Measurements from ENCODE around the gene TOM1.
"Not testable (repeated sequence)": the region's sequence is repeated elsewhere in the genome, so short reads cannot be mapped to it uniquely, and the experiment has no call there.

Gene TOM1

GRCh38 chr22:35384527-35384926 is 84.8 kb downstream of the TOM1 start:
- Histone ChIP-seq H3K27ac (ENCODE audit: low read length) (no peak overlapping the region), H3K4me1 (ENCODE audit: control insufficient read depth, insufficient read depth, low read length) (peaks cover 14% of the 10 kb centered on the region), H3K9ac (ENCODE audit: low read length in 2 of 2) (no peak overlapping the region)

DNA sequence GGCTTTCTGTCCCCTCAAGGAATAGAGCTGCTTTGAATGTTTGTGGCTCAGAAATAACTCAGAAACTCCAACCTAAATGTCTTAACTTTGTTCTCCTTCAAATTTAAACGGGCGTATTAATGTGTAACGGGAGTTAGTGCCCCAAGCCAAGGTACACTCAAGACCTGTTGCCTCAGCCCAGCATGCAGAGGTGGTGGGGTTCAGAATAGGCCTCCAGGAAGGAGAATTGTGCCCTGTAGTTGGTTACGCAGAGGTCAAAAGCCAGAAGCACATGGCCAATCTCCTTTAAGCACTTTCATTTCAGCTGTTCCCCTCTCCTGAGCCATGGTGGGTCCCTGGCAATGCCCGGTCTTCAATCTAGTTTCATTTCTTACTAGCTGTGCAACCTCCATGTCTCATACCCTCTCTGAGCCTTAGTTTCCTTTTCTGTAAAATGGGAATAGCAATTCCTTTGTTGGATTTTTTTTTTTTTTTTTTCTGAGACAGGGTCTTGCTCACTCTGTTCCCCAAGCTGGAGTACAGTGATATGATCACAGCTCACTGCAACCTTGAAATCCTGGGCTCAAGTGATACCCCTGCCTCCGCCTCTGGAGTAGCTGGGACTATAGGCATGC is 85.4 kb downstream of the TOM1 start:
- Histone ChIP-seq H3K9ac (ENCODE audit: low read length in 2 of 2) (no peak overlapping the region), H3K36me3 (ENCODE audit: control insufficient read depth in 2 of 2, insufficient read depth in 2 of 2, low read length in 2 of 2) (peaks cover 0 to 4% of the 10 kb centered on the region in 2 donors), H3K27me3 (ENCODE audit: control insufficient read depth in 1 of 2, insufficient read depth in 2 of 2, low read length in 2 of 2) (no peaks in the 10 kb centered on the region), H3K4me3 (ENCODE audit: low read length in 2 of 2) (no peak overlapping the region), H3K27ac (ENCODE audit: low read length) (no peak overlapping the region), H3K9me3 (ENCODE audit: control insufficient read depth in 2 of 2, low read length in 2 of 2) (no peaks in the 10 kb centered on the region), H3K4me1 (ENCODE audit: control insufficient read depth, insufficient read depth, low read length) (peaks cover 14% of the 10 kb centered on the region)

More at GRCh38 chr22:35384527-35384926, 84.8 kb downstream of the TOM1 start:
- H3K36me3 ChIP-seq (ENCODE audit: control insufficient read depth in 2 of 2, insufficient read depth in 2 of 2, low read length in 2 of 2), result peaks cover 0 to 4% of the 10 kb centered on the region in 2 donors
- H3K27me3 ChIP-seq (ENCODE audit: control insufficient read depth in 1 of 2, insufficient read depth in 2 of 2, low read length in 2 of 2), result no peaks in the 10 kb centered on the region
- no peaks in the 10 kb centered on the region for H3K9me3 ChIP-seq (ENCODE audit: control insufficient read depth in 2 of 2, low read length in 2 of 2)
- no peak overlapping the region for H3K4me3 ChIP-seq (ENCODE audit: low read length in 2 of 2)

DNA sequence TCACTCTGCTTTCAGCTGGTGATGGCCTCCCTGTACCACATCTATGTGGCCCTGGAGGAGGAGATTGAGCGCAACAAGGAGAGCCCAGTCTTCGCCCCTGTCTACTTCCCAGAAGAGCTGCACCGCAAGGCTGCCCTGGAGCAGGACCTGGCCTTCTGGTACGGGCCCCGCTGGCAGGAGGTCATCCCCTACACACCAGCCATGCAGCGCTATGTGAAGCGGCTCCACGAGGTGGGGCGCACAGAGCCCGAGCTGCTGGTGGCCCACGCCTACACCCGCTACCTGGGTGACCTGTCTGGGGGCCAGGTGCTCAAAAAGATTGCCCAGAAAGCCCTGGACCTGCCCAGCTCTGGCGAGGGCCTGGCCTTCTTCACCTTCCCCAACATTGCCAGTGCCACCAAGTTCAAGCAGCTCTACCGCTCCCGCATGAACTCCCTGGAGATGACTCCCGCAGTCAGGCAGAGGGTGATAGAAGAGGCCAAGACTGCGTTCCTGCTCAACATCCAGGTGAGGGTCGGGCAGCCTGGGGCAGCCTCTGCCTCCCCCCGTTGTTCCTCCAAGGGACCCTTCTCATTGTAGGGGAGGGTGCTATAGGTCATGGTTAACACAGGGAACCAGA is 87.1 kb downstream of the TOM1 start:
- H3K36me3 ChIP-seq (ENCODE audit: control insufficient read depth in 2 of 2, insufficient read depth in 2 of 2, low read length in 2 of 2), result peaks cover 0 to 4% of the 10 kb centered on the region in 2 donors
- no peak overlapping the region for H3K4me3 ChIP-seq (ENCODE audit: low read length in 2 of 2)
- no peaks in the 10 kb centered on the region for H3K4me1 ChIP-seq (ENCODE audit: control insufficient read depth, insufficient read depth, low read length)
- H3K9ac ChIP-seq (ENCODE audit: low read length in 2 of 2), result no peak overlapping the region
- no peaks in the 10 kb centered on the region for H3K27me3 ChIP-seq (ENCODE audit: control insufficient read depth in 1 of 2, insufficient read depth in 2 of 2, low read length in 2 of 2)
- no peaks in the 10 kb centered on the region for H3K9me3 ChIP-seq (ENCODE audit: control insufficient read depth in 2 of 2, low read length in 2 of 2)
- no peak overlapping the region for H3K27ac ChIP-seq (ENCODE audit: low read length)

GRCh38 chr22:35390933-35391332 is 91.2 kb downstream of the TOM1 start:
- no peaks in the 10 kb centered on the region for H3K27me3 ChIP-seq (ENCODE audit: control insufficient read depth in 1 of 2, insufficient read depth in 2 of 2, low read length in 2 of 2)
- H3K9ac ChIP-seq (ENCODE audit: low read length in 2 of 2), result no peak overlapping the region
- H3K4me1 ChIP-seq (ENCODE audit: control insufficient read depth, insufficient read depth, low read length), result no peaks in the 10 kb centered on the region
- H3K4me3 ChIP-seq (ENCODE audit: low read length in 2 of 2), result no peak overlapping the region
- peaks cover 3 to 4% of the 10 kb centered on the region in 2 donors for H3K36me3 ChIP-seq (ENCODE audit: control insufficient read depth in 2 of 2, insufficient read depth in 2 of 2, low read length in 2 of 2)
- H3K9me3 ChIP-seq (ENCODE audit: control insufficient read depth in 2 of 2, low read length in 2 of 2), result no peaks in the 10 kb centered on the region
- no peak overlapping the region for H3K27ac ChIP-seq (ENCODE audit: low read length)

GRCh38 chr22:35392357-35392756 is 92.7 kb downstream of the TOM1 start:
- H3K9ac ChIP-seq (ENCODE audit: low read length in 2 of 2), result no peak overlapping the region
- H3K36me3 ChIP-seq (ENCODE audit: control insufficient read depth in 2 of 2, insufficient read depth in 2 of 2, low read length in 2 of 2), result peaks cover 0 to 3% of the 10 kb centered on the region in 2 donors
- H3K9me3 ChIP-seq (ENCODE audit: control insufficient read depth in 2 of 2, low read length in 2 of 2), result no peaks in the 10 kb centered on the region
- H3K4me3 ChIP-seq (ENCODE audit: low read length in 2 of 2), result no peak overlapping the region
- no peaks in the 10 kb centered on the region for H3K27me3 ChIP-seq (ENCODE audit: control insufficient read depth in 1 of 2, insufficient read depth in 2 of 2, low read length in 2 of 2)
- H3K4me1 ChIP-seq (ENCODE audit: control insufficient read depth, insufficient read depth, low read length), result no peaks in the 10 kb centered on the region
- H3K27ac ChIP-seq (ENCODE audit: low read length), result no peak overlapping the region

DNA sequence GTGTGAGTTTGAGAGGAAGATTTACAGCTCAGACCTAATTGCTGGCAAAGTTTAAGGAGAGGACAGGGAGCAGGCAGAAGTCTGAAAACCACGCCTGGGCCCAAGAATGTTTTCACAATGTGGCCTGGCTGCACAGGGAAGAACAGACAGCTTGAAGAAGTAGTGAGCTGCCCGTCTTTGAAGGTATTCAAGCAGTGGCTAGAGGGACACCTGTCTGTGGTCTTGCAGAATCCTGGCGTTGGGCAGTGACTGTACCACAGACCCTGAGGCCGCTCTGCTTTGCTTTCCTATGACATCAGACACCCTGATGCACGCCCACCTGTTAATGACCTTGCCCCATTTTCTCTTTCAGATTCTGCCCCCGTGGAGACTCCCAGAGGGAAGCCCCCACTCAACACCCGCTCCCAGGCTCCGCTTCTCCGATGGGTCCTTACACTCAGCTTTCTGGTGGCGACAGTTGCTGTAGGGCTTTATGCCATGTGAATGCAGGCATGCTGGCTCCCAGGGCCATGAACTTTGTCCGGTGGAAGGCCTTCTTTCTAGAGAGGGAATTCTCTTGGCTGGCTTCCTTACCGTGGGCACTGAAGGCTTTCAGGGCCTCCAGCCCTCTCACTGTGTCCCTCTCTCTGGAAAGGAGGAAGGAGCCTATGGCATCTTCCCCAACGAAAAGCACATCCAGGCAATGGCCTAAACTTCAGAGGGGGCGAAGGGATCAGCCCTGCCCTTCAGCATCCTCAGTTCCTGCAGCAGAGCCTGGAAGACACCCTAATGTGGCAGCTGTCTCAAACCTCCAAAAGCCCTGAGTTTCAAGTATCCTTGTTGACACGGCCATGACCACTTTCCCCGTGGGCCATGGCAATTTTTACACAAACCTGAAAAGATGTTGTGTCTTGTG is 93.7 kb downstream of the TOM1 start:
- Histone ChIP-seq H3K9me3 (ENCODE audit: control insufficient read depth in 2 of 2, low read length in 2 of 2) (no peaks in the 10 kb centered on the region), H3K4me1 (ENCODE audit: control insufficient read depth, insufficient read depth, low read length) (no peaks in the 10 kb centered on the region), H3K27ac (ENCODE audit: low read length) (no peak overlapping the region), H3K36me3 (ENCODE audit: control insufficient read depth in 2 of 2, insufficient read depth in 2 of 2, low read length in 2 of 2) (peaks cover 0 to 3% of the 10 kb centered on the region in 2 donors), H3K27me3 (ENCODE audit: control insufficient read depth in 1 of 2, insufficient read depth in 2 of 2, low read length in 2 of 2) (no peaks in the 10 kb centered on the region), H3K4me3 (ENCODE audit: low read length in 2 of 2) (no peak overlapping the region), H3K9ac (ENCODE audit: low read length in 2 of 2) (no peak overlapping the region)

DNA sequence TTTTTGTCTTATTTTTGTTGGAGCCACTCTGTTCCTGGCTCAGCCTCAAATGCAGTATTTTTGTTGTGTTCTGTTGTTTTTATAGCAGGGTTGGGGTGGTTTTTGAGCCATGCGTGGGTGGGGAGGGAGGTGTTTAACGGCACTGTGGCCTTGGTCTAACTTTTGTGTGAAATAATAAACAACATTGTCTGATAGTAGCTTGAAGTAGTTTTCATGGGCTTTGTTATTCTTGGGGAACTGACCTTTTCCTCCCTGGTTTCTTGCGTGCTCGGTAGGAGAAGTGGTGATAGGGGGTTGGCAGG is 94.3 kb downstream of the TOM1 start:
- H3K4me3 ChIP-seq (ENCODE audit: low read length in 2 of 2), result no peak overlapping the region
- peaks cover 0 to 3% of the 10 kb centered on the region in 2 donors for H3K36me3 ChIP-seq (ENCODE audit: control insufficient read depth in 2 of 2, insufficient read depth in 2 of 2, low read length in 2 of 2)
- H3K9me3 ChIP-seq (ENCODE audit: control insufficient read depth in 2 of 2, low read length in 2 of 2), result no peaks in the 10 kb centered on the region
- H3K4me1 ChIP-seq (ENCODE audit: control insufficient read depth, insufficient read depth, low read length), result no peaks in the 10 kb centered on the region
- H3K27ac ChIP-seq (ENCODE audit: low read length), result no peak overlapping the region
- H3K9ac ChIP-seq (ENCODE audit: low read length in 2 of 2), result no peak overlapping the region
- no peaks in the 10 kb centered on the region for H3K27me3 ChIP-seq (ENCODE audit: control insufficient read depth in 1 of 2, insufficient read depth in 2 of 2, low read length in 2 of 2)

GRCh38 chr22:35394810-35395563 is 95.3 kb downstream of the TOM1 start:
- Histone ChIP-seq H3K9ac (ENCODE audit: low read length in 2 of 2) (no peak overlapping the region), H3K27me3 (ENCODE audit: control insufficient read depth in 1 of 2, insufficient read depth in 2 of 2, low read length in 2 of 2) (no peaks in the 10 kb centered on the region), H3K4me1 (ENCODE audit: control insufficient read depth, insufficient read depth, low read length) (peaks cover 5% of the 10 kb centered on the region), H3K9me3 (ENCODE audit: control insufficient read depth in 2 of 2, low read length in 2 of 2) (no peaks in the 10 kb centered on the region), H3K36me3 (ENCODE audit: control insufficient read depth in 2 of 2, insufficient read depth in 2 of 2, low read length in 2 of 2) (peaks cover 0 to 3% of the 10 kb centered on the region in 2 donors), H3K27ac (ENCODE audit: low read length) (no peak overlapping the region), H3K4me3 (ENCODE audit: low read length in 2 of 2) (no peak overlapping the region)

DNA sequence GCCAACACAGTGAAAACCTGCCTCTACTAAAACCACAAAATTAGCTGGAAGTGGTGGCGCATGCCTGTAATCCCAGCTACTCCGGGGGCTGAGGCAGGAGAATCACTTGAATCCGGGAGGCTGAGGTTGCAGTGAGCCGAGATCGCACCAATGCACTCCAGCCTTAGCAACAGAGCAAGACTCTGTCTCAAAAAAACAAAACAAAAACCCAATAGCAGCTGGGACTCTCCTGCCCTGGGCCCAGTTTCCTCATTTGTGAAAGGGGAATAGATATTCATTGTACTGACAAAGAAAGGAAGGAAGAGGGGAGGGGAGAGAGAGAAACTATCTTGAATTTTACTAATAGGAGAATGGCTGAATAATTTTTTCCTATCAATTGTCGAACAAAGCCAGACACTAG is 96.9 kb downstream of the TOM1 start:
- H3K4me3 ChIP-seq (ENCODE audit: low read length in 2 of 2); H3K9ac ChIP-seq (ENCODE audit: low read length in 2 of 2); H3K36me3 ChIP-seq (ENCODE audit: control insufficient read depth in 2 of 2, insufficient read depth in 2 of 2, low read length in 2 of 2); H3K27me3 ChIP-seq (ENCODE audit: control insufficient read depth in 1 of 2, insufficient read depth in 2 of 2, low read length in 2 of 2); H3K27ac ChIP-seq (ENCODE audit: low read length); H3K9me3 ChIP-seq (ENCODE audit: control insufficient read depth in 2 of 2, low read length in 2 of 2): not testable (repeated sequence)
- peaks cover 11% of the 10 kb centered on the region for H3K4me1 ChIP-seq (ENCODE audit: control insufficient read depth, insufficient read depth, low read length)

DNA sequence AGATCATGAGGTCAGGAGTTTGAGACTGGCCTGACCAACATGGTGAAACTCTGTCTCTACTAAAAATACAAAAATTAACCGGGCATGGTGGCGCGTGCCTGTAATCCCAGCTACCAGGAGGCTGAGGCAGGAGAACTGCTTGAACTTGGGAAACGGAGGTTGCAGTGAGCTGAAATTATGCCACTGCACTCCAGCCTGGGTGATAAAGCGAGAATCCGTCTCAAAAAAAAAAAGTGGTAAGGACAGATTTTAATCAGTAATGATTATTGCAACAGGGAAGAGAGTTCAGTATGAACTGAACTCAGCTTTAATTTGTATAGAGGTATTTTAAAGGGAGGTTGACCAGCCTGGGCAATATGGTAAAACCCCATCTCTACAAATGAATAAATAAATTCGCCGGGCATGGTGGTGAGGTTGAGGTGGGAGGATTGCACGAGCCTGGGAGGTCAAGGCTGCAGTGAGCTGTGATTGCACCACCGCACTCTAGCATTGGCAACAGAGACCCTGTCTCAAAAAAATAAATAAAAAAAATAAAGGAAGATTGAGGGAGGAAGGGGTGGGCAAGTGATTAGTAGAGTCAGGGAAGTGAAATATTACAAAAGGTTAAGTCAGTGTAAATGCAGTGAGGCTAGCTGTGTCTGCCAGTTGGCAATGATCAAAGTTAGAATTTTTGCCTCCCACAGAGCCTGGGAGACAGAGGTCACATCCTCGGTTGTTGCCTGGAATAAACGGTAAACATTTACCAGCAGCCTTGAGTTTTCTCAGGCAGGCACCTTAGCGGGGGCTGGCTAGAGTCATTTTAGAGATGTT is 97.6 kb downstream of the TOM1 start:
- Histone ChIP-seq H3K27ac (ENCODE audit: low read length) (no peak overlapping the region), H3K9me3 (ENCODE audit: control insufficient read depth in 2 of 2, low read length in 2 of 2) (no peaks in the 10 kb centered on the region), H3K4me3 (ENCODE audit: low read length in 2 of 2) (no peak overlapping the region), H3K27me3 (ENCODE audit: control insufficient read depth in 1 of 2, insufficient read depth in 2 of 2, low read length in 2 of 2) (no peaks in the 10 kb centered on the region), H3K36me3 (ENCODE audit: control insufficient read depth in 2 of 2, insufficient read depth in 2 of 2, low read length in 2 of 2) (peaks cover 0 to 5% of the 10 kb centered on the region in 2 donors), H3K4me1 (ENCODE audit: control insufficient read depth, insufficient read depth, low read length) (peaks cover 11% of the 10 kb centered on the region), H3K9ac (ENCODE audit: low read length in 2 of 2) (no peak overlapping the region)

Data from stomach smooth muscle (tissue), 2 donors.